Measurements from ENCODE around the gene VPS37D.

DNA sequence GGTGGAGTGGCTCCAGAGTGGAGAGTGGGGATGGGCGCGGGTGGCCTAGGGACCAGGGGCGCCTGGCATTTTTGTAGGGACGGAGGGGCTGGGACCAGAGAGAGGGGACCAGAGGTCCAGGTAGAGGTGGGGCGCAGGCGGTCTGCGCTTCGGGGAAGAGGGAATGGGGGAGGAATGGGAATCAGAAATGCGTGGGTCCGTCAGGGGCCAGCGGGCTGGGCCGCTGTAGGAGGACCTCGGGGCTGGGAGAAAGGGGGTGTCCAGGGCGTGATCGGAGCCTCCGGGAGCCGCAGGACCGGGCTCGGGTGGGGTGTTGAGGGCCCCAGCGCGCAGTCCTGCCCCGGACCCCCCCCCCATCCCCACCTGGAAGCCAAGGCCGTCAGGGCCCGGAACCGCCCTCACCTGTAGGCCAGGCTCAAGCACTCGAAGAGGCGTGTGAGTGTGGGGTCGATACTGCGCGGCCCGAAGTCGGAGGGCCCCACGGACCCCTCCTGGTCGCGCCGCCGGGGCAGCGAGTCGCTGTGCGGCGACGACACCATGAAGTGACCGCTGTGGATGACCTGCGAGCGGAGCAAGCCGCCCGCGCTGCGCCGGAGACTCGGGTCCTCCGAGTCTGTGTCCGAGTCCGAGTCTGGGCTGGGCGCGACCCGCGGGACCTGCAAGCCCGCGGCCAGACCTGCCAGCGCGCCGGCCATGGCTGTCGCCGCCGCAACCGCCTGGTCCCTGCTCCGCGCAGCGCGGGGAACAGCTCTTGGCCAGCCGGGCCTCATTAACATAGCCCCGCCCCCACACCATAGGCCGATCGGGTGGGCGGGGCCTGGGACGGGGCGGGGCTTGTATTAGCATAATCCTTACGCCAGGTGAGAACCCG, 43.6 kb upstream of the VPS37D start, which contains the start of gene MLXIPL:
- TF ChIP-seq, protein P1, sequence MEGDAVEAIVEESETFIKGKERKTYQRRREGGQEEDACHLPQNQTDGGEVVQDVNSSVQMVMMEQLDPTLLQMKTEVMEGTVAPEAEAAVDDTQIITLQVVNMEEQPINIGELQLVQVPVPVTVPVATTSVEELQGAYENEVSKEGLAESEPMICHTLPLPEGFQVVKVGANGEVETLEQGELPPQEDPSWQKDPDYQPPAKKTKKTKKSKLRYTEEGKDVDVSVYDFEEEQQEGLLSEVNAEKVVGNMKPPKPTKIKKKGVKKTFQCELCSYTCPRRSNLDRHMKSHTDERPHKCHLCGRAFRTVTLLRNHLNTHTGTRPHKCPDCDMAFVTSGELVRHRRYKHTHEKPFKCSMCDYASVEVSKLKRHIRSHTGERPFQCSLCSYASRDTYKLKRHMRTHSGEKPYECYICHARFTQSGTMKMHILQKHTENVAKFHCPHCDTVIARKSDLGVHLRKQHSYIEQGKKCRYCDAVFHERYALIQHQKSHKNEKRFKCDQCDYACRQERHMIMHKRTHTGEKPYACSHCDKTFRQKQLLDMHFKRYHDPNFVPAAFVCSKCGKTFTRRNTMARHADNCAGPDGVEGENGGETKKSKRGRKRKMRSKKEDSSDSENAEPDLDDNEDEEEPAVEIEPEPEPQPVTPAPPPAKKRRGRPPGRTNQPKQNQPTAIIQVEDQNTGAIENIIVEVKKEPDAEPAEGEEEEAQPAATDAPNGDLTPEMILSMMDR (IDR thresholded peaks at IDR 0.05) = no peak
- peak; percentile 40 for TF ChIP-seq EZH2 (IDR thresholded peaks at IDR 0.05; ENCODE audit: borderline replicate concordance, insufficient read depth, low read depth, low read length, poor library complexity, severe bottlenecking)
